ENCODE results near the gene LSG1.
"Not testable (repeated sequence)": the region's sequence is repeated elsewhere in the genome, so short reads cannot be mapped to it uniquely, and the experiment has no call there.

The LSG1 gene

DNA sequence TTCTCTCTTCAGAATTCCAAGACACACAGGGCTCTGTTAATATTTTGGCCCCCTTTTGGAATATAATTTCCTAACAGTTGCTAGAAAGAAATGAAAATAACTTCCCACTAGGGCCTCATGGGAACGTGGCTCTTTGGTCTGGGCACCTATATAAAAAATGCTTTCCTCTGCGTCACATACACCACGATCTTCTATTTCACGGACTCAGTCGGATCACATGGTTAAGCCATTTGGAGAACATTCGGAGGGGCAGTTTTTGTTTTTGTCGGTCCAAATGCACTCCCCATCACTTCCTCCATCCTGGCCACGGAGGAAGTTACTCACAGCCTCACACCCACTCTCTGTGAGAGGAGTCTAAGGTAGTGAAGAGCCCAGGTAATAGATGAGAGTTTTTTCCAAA lies 59.8 kb downstream of the LSG1 start:
- DNase-seq, result no peak

DNA sequence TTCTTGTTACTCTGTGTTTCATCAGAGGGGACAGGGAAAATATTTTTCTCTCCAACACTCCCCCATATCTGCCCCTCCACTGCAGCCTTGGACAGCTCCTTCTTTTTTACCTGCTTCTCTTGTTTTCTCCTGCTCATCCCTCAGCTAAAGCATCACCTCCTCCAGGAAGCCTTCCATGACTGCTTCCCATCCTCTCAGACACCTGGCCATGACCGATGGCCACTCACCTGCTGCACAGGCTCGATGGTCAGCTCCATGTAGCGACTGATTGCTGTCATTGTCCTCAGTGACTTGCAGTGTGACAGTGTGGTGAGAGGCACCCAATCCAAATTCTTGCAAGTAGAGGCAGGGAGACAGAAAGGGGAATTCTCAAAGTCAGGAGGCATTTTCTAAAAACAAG lies 61.3 kb downstream of the LSG1 start:
- no peak for DNase-seq

DNA sequence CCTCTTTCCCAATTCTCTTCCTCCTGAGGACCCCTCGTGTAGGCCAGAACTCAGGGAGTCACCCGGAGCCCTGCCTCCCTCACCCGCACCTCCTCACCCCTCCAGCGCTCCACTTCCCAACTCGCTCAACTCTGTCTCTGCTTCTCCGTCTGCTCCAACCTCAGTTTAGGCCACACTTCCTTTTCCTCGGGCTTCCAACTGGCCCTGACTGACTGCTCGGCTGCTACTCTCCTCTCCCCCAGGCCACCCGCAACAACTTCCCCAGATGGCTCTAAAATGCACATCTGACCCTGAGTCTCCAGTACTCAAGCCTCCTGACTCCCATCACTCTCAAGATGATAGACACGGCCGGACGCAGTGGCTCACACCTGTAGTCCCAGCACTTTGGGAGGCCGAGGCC lies 62.4 kb downstream of the LSG1 start:
- DNase-seq, result no peak

DNA sequence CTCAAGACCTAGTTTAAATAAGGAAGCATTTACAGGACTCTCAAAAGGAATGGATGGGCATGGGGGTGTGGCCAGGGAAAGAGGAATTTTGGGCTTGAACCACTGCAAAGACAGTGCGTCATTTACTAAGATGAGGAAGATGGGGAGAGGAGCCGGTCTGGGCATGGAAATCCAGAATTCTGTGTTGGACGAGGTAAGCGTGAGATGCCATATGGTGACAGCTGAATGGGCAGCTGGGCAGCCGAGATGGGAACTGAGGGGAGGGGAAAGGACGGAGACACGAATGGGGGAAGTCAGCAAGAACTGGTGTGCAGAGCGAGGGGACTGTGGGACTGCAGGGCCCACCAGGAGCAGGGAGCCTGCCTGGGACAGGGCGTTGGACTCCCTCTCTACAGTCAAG lies 63.0 kb downstream of the LSG1 start:
- DNase-seq, result no peak

DNA sequence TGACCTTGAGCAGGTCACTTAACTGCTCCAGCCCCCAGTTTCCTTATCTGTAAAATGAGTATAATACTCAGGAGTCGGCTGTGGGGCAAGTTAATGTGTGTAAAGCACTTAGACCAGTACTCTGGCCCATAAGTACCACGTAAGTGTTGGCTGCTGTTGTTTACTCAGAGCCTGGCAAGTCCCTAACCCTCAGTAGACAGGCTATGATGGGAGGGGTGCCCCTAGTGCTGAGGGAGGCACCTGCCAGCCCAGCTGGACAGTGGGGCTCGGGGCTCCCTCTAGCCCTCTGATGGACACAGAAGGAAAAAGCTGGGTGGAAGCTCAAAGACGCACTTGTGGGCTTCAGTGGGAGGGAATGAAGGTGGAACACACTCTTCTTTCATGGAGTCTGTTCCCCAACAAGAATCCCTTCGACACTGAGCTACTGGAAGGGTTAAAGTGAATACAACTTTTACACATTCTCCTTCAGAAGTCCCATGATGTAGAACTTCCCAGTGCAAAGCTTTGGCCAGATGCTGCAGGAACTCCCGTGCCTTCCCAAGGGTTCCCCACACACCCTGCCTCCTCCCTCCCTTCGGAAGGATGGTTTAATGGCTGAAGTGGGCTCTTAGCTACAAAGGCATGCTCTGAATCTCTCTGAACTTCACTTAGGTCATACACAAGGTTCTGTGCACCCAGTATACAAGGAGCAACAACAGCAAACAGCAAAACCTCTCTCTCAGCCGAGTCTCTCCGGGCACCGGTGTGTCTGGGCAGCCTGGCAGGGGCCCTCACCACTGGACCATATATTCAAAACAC lies 64.2 kb downstream of the LSG1 start:
- no peak for DNase-seq

DNA sequence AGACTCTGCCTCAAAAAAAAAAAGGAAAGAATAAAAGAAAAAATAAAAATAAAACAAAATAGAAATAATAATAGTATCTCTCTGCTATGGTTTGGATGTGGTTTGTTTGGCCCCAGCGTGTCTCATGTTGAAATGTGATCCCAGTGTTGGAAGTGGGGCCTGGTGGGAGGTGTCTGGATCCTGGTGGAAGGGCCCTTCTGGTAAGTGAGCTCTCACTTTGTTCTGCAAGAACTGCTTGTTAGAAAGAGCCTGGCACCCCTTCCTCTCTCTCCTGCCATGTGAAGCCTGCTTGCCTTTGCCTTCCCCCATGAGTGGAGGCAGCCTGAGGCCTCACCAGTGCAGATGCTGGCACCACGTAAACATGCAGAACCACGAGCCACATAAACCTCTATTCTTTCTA lies 65.0 kb downstream of the LSG1 start:
- DNase-seq, result no peak

DNA sequence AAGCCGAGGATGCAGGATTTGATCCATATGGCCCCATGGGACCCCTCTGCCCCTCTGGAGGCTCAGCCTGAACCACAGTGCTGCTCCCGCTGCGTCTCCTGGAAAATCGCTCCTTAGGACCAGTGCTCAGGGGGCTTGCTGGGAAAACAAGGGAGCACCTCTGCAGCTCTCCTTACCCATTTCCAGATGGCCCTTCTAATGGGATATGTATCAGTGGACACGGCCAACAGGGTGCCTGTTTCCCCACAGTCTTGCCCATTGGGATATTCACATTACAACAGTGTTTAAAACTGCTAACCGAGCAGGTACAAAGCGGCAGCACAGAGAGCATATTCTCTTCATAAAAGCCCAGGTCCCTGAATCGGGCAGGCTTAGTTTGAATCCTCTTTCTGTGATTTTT lies 65.8 kb downstream of the LSG1 start:
- no peak for DNase-seq

DNA sequence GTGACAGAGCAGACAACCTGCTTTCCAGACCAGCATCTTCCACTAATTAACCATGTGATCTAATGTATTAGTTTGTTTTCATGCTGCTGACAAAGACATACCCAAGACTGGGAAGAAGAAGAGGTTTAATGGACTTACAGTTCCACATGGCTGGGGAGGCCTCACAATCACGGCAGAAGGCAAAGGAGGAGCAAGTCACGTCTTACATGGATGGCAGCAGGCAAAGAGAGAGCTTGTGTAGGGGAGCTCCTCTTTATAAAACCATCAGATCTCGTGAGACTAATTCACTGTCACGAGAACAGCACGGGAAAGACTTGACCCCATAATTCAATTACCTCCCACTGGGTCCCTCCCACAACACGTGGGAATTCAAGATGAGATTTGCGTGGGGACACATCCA lies 66.7 kb downstream of the LSG1 start:
- DNase-seq, result not testable (repeated sequence)

DNA sequence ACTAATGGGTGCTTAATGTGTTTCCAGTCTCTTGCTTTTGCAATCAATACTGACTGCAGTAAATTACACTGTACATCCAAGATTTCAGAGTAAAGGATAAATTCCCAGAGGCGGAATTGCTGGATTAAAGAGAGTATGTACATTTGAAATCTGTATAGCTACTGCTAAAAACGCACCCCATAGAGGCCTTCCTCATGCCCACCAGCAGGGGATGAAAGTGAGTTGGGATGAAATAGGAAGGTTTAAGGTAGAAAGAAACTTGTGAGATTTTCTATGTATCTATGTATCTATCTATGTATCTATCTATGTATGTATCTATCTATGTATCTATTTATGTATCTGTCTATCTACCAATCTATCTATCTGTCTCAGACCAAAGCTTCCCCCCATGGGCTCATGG lies 67.2 kb downstream of the LSG1 start:
- DNase-seq, result no peak

DNA sequence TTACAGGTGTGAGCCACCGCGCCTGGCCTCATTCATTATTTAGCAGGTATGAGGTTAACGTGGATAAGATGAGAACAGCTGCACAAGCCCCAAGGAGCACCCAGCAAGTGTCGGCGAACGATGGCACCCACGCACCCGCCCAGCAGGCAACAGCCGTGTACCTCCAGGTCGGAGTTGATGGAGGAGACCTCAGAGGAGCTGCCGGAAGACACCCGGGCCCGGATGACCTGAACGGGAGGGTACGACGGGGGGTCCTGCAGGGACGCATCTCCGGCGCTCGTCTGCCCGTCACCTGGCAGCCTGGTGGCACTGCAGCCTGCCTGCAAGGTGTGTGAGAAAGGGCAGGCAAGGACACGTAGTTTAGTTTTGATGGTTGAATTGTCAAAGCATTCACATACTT lies 67.9 kb downstream of the LSG1 start:
- no peak for DNase-seq

DNA sequence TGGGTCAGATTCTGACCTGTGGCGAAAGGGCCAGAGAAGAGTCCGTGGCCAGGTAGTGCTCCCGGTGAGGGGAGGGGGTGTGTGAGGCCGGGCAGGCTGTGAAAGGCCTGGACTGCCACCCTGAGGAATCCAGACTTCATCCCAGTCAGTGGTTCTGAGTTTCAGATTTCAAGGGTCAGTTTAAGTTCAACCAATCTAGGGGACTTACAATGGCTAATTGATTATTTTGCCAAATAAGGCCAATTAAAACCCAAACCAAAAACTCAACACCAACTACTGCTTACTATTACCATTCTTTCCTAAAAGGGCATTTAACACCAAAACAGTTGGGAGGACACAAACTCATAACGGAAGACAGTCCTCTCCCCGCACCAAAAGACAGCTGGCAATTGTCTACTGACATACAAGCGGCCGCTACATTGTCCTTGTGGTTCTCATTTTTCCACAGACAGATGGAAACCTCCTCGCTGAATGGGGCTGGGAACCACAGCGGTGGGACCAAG lies 69.3 kb downstream of the LSG1 start:
- no peak for DNase-seq

DNA sequence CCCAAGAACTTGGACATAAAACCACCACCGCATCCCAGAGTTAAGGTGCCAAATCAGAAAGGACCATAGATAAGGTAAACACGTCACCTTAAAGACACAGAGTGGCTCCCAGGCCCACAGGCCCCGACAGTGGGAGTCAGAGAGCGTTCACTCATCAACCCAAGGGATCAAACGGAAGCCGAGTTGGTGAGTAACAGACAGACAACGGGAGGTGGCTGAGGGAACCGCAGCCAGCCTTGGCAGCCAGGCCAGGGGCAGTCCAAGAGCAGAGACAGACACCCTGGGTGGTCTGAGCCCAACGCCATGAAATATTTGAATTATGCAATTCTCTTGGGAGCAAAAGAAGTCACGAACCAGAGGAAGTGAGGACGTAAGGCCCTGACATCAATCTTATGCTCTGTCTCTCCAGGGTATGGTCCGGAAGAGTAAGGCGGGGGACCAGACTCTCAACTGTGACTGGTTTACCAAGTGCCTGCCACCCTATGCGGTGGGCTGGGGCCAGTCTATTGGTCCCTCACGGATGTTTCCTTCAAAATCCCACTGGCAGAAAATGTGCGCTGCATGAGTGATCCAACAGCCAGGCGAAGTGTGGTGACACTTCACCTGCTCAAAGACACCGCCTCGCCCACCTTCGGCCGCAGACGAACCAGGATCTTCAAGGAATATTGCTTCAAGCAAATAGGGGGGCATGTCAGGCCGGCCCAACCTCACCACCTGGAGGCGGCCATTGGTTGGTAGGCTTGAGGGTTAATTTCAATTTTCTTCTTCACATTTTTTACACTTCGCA lies 73.0 kb downstream of the LSG1 start:
- no peak for DNase-seq

DNA sequence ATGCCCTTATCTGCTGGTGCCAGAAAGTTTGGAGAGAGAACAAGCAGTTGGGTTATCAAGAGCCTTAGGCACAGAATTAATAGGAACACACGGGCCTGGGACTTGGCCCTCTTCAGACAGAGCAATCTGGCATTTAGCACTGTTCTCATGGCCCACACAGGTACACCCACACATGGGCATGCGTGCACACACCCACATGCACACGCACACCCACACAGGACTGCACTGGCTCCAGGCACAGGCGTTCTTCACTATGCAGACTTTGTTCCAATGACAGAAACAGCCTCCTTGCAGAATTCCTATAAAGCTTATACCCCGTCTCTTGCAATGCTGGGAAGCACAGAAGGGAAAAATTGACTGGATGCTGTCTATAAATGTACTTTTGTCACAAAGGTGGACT lies 75.1 kb downstream of the LSG1 start:
- no peak for DNase-seq

DNA sequence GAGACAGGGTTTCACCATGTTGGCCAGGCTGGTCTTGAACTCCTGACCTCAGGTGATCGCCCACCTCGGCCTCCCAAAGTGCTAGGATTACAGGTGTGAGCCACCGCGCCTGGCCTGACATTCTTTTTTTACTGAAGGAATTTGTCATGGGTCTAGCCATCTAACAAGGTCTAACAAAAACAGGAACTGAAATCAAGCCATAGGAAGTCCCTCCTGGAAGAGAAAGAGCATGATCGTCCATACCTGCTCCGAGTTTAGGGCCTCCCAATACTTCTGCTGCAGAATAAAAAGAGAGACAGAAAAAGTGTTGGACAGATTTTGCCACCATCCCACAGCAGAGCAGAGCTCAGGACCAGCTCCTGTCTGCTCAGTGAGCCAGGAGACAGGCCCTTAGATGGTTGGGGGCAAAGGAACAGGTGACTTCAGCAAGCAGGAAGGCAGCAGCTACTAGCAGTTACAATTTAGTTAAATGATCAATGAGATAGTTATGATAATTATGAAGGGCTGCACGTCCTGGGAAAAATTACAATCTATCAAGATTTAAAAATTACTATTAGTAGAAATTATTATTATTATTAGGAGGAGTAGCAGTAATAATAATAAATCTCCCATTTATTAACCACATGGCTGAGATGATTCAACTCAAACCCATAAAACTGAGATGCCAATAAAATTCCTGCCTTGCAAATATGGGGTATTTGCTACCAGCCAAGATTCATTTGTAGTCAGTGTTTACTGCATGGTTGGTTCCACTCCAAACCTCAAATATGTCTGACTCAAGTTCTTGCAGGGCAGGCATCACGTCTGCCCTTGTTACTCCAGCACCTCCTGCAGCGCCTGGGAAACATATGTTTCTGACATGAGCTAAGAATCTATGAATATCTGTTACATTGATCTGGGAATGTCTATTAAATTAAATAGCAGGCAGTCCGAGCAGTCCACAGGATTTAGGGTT lies 78.9 kb downstream of the LSG1 start:
- no peak for DNase-seq
